GM23338 (cell line): ENCODE data around the gene PPP1R12C.

Source experiments
- EZH2 ChIP-seq: fragments of 200-600 bp; sonication (generic); IDR thresholded peaks from one replicate; pipeline ENCODE4 v1.8.0; 2017; ENCODE audit warnings: antibody characterized with exemption, mild to moderate bottlenecking, low read depth; ENCODE audit not compliant: unreplicated experiment
- EZH2phosphoT487 ChIP-seq: fragments of 200-600 bp; sonication (generic); IDR thresholded peaks from one replicate; pipeline ENCODE4 v1.8.1; 2018; ENCODE audit warnings: antibody characterized with exemption; ENCODE audit not compliant: unreplicated experiment
- POLR2AphosphoS5 ChIP-seq: IDR thresholded peaks from 2 replicates; pipeline ENCODE4 v1.6.1; 2016; ENCODE audit warnings: antibody characterized with exemption, low read depth
- ZNF114 ChIP-seq: fragments of 250-450 bp; sonication (Bioruptor Pico); IDR thresholded peaks from 2 replicates; pipeline ENCODE4 v1.5.0; 2020; ENCODE audit warnings: mild to moderate bottlenecking, moderate library complexity
- TF ChIP-seq, protein P1 (sequence below), 2 experiments: fragments of 200-600 bp in 1 of 2; sonication (generic) in 1 of 2; conservative IDR thresholded peaks; 2 replicates each; pipeline versions ENCODE4 v1.5.1 to v1.6.1; 2016 to 2017; ENCODE audit warnings: antibody characterized with exemption in 2 of 2, low read depth in 2 of 2, mild to moderate bottlenecking in 2 of 2, moderate library complexity in 1 of 2
- TF ChIP-seq, protein P2 (sequence below): IDR thresholded peaks from 2 replicates; pipeline ENCODE4 v1.6.1; 2016; ENCODE audit warnings: antibody characterized with exemption
- TF ChIP-seq, protein P3 (sequence below): IDR thresholded peaks from one replicate; pipeline ENCODE4 v1.6.1; 2018; ENCODE audit warnings: antibody characterized with exemption; ENCODE audit not compliant: unreplicated experiment

DNA sequence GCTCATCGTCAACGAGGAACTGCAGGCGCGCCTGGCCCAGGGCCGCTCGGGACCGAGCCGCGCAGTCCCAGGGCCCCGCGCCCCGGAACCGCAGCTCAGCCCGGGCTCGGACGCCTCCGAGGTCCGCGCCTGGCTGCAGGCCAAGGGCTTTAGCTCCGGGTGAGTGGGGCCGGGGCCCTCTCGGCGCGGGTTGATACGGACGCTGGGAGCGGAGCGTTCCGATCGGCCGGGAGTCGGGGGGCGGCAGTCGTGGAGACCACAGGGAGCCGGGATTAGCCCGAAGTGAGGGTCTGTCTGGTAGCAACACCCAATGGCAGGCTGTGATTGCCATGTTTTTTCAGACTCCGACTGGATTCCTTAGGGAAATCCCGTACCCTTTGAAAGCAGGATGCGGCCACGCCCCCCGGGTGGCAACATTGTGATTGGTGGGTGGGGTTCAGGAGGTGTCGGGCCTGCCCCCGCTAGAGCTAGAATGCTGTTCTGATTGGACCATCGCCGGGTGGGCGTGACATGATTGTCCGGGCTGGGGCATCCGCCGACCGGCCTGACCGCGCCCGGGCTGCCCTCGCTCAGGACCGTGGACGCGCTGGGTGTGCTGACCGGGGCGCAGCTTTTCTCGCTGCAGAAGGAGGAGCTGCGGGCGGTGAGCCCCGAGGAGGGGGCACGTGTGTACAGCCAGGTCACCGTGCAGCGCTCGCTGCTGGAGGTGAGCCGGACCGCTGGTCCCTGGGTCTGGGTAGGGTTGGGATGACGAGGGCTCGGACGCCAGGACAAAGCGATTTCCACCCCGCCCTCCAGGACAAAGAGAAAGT lies 30.5 kb downstream of the PPP1R12C start:
- TF ChIP-seq EZH2 (no peak), EZH2phosphoT487 (no peak), POLR2AphosphoS5 (peak; percentile 91), ZNF114 (no peak)
- TF ChIP-seq, protein P1, sequence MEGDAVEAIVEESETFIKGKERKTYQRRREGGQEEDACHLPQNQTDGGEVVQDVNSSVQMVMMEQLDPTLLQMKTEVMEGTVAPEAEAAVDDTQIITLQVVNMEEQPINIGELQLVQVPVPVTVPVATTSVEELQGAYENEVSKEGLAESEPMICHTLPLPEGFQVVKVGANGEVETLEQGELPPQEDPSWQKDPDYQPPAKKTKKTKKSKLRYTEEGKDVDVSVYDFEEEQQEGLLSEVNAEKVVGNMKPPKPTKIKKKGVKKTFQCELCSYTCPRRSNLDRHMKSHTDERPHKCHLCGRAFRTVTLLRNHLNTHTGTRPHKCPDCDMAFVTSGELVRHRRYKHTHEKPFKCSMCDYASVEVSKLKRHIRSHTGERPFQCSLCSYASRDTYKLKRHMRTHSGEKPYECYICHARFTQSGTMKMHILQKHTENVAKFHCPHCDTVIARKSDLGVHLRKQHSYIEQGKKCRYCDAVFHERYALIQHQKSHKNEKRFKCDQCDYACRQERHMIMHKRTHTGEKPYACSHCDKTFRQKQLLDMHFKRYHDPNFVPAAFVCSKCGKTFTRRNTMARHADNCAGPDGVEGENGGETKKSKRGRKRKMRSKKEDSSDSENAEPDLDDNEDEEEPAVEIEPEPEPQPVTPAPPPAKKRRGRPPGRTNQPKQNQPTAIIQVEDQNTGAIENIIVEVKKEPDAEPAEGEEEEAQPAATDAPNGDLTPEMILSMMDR (conservative IDR thresholded peaks at IDR 0.05; ENCODE audit: low read depth in 2 of 2): no peak
- TF ChIP-seq, protein P2, sequence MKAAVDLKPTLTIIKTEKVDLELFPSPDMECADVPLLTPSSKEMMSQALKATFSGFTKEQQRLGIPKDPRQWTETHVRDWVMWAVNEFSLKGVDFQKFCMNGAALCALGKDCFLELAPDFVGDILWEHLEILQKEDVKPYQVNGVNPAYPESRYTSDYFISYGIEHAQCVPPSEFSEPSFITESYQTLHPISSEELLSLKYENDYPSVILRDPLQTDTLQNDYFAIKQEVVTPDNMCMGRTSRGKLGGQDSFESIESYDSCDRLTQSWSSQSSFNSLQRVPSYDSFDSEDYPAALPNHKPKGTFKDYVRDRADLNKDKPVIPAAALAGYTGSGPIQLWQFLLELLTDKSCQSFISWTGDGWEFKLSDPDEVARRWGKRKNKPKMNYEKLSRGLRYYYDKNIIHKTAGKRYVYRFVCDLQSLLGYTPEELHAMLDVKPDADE: 0 out of 2 replicates have a peak, but pooled peaks have one; percentile 9
- TF ChIP-seq, protein P3, sequence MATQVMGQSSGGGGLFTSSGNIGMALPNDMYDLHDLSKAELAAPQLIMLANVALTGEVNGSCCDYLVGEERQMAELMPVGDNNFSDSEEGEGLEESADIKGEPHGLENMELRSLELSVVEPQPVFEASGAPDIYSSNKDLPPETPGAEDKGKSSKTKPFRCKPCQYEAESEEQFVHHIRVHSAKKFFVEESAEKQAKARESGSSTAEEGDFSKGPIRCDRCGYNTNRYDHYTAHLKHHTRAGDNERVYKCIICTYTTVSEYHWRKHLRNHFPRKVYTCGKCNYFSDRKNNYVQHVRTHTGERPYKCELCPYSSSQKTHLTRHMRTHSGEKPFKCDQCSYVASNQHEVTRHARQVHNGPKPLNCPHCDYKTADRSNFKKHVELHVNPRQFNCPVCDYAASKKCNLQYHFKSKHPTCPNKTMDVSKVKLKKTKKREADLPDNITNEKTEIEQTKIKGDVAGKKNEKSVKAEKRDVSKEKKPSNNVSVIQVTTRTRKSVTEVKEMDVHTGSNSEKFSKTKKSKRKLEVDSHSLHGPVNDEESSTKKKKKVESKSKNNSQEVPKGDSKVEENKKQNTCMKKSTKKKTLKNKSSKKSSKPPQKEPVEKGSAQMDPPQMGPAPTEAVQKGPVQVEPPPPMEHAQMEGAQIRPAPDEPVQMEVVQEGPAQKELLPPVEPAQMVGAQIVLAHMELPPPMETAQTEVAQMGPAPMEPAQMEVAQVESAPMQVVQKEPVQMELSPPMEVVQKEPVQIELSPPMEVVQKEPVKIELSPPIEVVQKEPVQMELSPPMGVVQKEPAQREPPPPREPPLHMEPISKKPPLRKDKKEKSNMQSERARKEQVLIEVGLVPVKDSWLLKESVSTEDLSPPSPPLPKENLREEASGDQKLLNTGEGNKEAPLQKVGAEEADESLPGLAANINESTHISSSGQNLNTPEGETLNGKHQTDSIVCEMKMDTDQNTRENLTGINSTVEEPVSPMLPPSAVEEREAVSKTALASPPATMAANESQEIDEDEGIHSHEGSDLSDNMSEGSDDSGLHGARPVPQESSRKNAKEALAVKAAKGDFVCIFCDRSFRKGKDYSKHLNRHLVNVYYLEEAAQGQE: no peak
